Measurements from ENCODE around the gene CEP250. TPM values are rescaled to one million over a fixed set of nuclear protein-coding genes. Genes with fewer than 3 reads are reported as not detected.

CEP250 gene
- total and polyA plus RNA-seq, 2 of the 4 experiments (the other 2 are of a cell fraction), result 22.7 to 35.1 TPM

GRCh38 chr20:35474303-35474871, 19.0 kb downstream of the CEP250 start:
- Histone ChIP-seq H2BK120ac (ENCODE audit: low read depth, low read length) (no peak overlapping the region), H2AK9ac (replicated peaks; ENCODE audit: low read depth, low read length, poor library complexity) (no peak overlapping the region), H3K4me2 (ENCODE audit: low read depth, low read length) (no peak overlapping the region), H3K4me3 (ENCODE audit: insufficient read depth, low read depth, low read length) (no peak overlapping the region), H3K9me3 (ENCODE audit: control insufficient read depth, insufficient read depth, low read length) (no peaks in the 10 kb centered on the region), H4K91ac (ENCODE audit: insufficient read depth, low read depth, low read length) (no peak overlapping the region), H3K4ac (ENCODE audit: low read depth, low read length) (no peak overlapping the region), H4K5ac (ENCODE audit: low read depth, low read length) (no peak overlapping the region), H3K27ac (ENCODE audit: insufficient read depth, low read length) (no peak overlapping the region), H2BK20ac (ENCODE audit: low read depth, low read length) (no peak overlapping the region), H3K23ac (ENCODE audit: low read depth, low read length) (no peak overlapping the region), H3K18ac (ENCODE audit: low read depth, low read length) (no peak overlapping the region), H3K4me1 (ENCODE audit: control insufficient read depth, insufficient read depth, low read length) (no peaks in the 10 kb centered on the region), H2BK15ac (ENCODE audit: low read depth, low read length) (no peak overlapping the region), H2AK5ac (ENCODE audit: low read depth, low read length) (no peak overlapping the region), H3K27me3 (ENCODE audit: control insufficient read depth, insufficient read depth, low read length) (no peaks in the 10 kb centered on the region), H2BK5ac (ENCODE audit: low read depth, low read length, poor library complexity, severe bottlenecking) (no peak overlapping the region), H3K36me3 (ENCODE audit: control insufficient read depth, insufficient read depth, low read length) (peaks cover 52% of the 10 kb centered on the region), H2AFZ (replicated peaks; ENCODE audit: low read length, poor library complexity) (no peak overlapping the region), H4K8ac (ENCODE audit: low read depth in 2 of 2, low read length in 2 of 2) (no peak overlapping the region), H3K79me1 (ENCODE audit: low read depth in 1 of 2, low read length in 2 of 2) (peaks cover 0 to 2% of the 10 kb centered on the region in 2 experiments; a peak in 1 of 4 replicates), H3K9ac (ENCODE audit: low read depth, low read length) (no peak overlapping the region), H3K56ac (ENCODE audit: extremely low read depth, insufficient read depth, low read length) (no peak overlapping the region; the same call in 1 of the 2 replicates), H3K14ac (replicated peaks; ENCODE audit: low read depth, low read length) (no peak overlapping the region), H3K9me1 (ENCODE audit: insufficient read depth, low read length) (no peaks in the 10 kb centered on the region), H4K20me1 (ENCODE audit: insufficient read depth, low read length) (no peaks in the 10 kb centered on the region)
- no TSS peak for BruUV-seq (replicated peaks)
- DNase-seq (no peak), ATAC-seq (ENCODE audit: low read depth) (no peak)
- ChIA-PET POLR2A (ENCODE audit: unreplicated experiment) (no interaction called here), CTCF (interaction anchor here (1.1 kb wide), 1 partner anchor 10 kb away, joined by 3 read pairs; no protein-coding TSS in a partner anchor)
- in situ Hi-C loops (cut with MboI; ENCODE audit: low sequenced_read_pairs), result no loop called here
- dilution Hi-C loops (cut with HindIII; ENCODE audit: low sequenced_read_pairs, unreplicated experiment), result no loop called here
- no CpG with 5 or more reads among the region's 2 CpGs for WGBS, 2 experiments (ENCODE audit: extremely low coverage in 2 of 2, insufficient read length in 1 of 2)
- TF ChIP-seq BHLHE40 (IDR thresholded peaks at IDR 0.05; ENCODE audit: low read depth, low read length) (no peak), CTCF (conservative IDR thresholded peaks at IDR 0.05; ENCODE audit: low read depth, low read length) (no peak), NFE2L2 (IDR thresholded peaks at IDR 0.05; ENCODE audit: low read depth, low read length) (no peak), POLR2A (IDR thresholded peaks at IDR 0.05; ENCODE audit: low read depth, low read length) (no peak), MAFK (IDR thresholded peaks at IDR 0.05; ENCODE audit: low read depth, low read length) (no peak), SMC3 (IDR thresholded peaks at IDR 0.05; ENCODE audit: low read depth, low read length) (no peak), FOS (IDR thresholded peaks at IDR 0.05; ENCODE audit: low read depth, low read length) (no peak), MAZ (IDR thresholded peaks at IDR 0.05; ENCODE audit: borderline replicate concordance, low read depth, low read length) (no peak), CEBPB (IDR thresholded peaks at IDR 0.05; ENCODE audit: low read depth, low read length) (no peak), RCOR1 (IDR thresholded peaks at IDR 0.05; ENCODE audit: insufficient replicate concordance, low read length) (no peak), RFX5 (IDR thresholded peaks at IDR 0.05; ENCODE audit: low read depth, low read length) (no peak), RAD21 (IDR thresholded peaks at IDR 0.05; ENCODE audit: low read length) (no peak), CHD1 (IDR thresholded peaks at IDR 0.05; ENCODE audit: low read depth, low read length) (no peak), MXI1 (IDR thresholded peaks at IDR 0.05; ENCODE audit: borderline replicate concordance, low read depth, low read length) (no peak)
- TF ChIP-seq, protein P1, sequence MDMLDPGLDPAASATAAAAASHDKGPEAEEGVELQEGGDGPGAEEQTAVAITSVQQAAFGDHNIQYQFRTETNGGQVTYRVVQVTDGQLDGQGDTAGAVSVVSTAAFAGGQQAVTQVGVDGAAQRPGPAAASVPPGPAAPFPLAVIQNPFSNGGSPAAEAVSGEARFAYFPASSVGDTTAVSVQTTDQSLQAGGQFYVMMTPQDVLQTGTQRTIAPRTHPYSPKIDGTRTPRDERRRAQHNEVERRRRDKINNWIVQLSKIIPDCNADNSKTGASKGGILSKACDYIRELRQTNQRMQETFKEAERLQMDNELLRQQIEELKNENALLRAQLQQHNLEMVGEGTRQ (IDR thresholded peaks at IDR 0.05; ENCODE audit: low read depth, low read length), result no peak
- TF ChIP-seq, protein P2, sequence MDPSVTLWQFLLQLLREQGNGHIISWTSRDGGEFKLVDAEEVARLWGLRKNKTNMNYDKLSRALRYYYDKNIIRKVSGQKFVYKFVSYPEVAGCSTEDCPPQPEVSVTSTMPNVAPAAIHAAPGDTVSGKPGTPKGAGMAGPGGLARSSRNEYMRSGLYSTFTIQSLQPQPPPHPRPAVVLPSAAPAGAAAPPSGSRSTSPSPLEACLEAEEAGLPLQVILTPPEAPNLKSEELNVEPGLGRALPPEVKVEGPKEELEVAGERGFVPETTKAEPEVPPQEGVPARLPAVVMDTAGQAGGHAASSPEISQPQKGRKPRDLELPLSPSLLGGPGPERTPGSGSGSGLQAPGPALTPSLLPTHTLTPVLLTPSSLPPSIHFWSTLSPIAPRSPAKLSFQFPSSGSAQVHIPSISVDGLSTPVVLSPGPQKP (IDR thresholded peaks at IDR 0.05; ENCODE audit: borderline replicate concordance, low read depth, low read length), result no peak
- intact Hi-C loops (cut with micrococcal nuclease), result no loop called here
